ENCODE measurements around the gene EPHA7. TPM values are rescaled to one million over a fixed set of nuclear protein-coding genes. Genes with fewer than 3 reads are reported as not detected.

The EPHA7 gene
- total and polyA plus RNA-seq, 2 of the 4 experiments (the other 2 are of a cell fraction): not detected

GRCh38 chr6:93343476-93343875, 75.9 kb downstream of the EPHA7 start:
- no peak overlapping the region for H3K27ac ChIP-seq (ENCODE audit: insufficient read depth, low read length)
- H3K18ac ChIP-seq (ENCODE audit: low read depth, low read length): no peak overlapping the region
- H4K91ac ChIP-seq (ENCODE audit: insufficient read depth, low read depth, low read length): no peak overlapping the region
- no peak overlapping the region for H4K5ac ChIP-seq (ENCODE audit: low read depth, low read length)
- no peak overlapping the region for H3K14ac ChIP-seq (replicated peaks; ENCODE audit: low read depth, low read length)
- H3K9me1 ChIP-seq (ENCODE audit: insufficient read depth, low read length): no peaks in the 10 kb centered on the region
- H2BK5ac ChIP-seq (ENCODE audit: low read depth, low read length, poor library complexity, severe bottlenecking): no peak overlapping the region
- no peak overlapping the region for H2AFZ ChIP-seq (replicated peaks; ENCODE audit: low read length, poor library complexity)
- ATAC-seq (ENCODE audit: low read depth) (no peak), DNase-seq (no peak)
- no peak overlapping the region for H3K4me3 ChIP-seq (ENCODE audit: insufficient read depth, low read depth, low read length)
- dilution Hi-C loops (cut with HindIII; ENCODE audit: low sequenced_read_pairs, unreplicated experiment) (no loop called here), in situ Hi-C loops (cut with MboI; ENCODE audit: low sequenced_read_pairs) (no loop called here), intact Hi-C loops (cut with micrococcal nuclease) (no loop called here)
- no peak overlapping the region for H3K56ac ChIP-seq (ENCODE audit: extremely low read depth, insufficient read depth, low read length)
- POLR2A ChIA-PET (ENCODE audit: unreplicated experiment): no interaction called here
- no peaks in the 10 kb centered on the region for H3K4me1 ChIP-seq (ENCODE audit: control insufficient read depth, insufficient read depth, low read length)
- no peak overlapping the region for H3K9ac ChIP-seq (ENCODE audit: low read depth, low read length)
- no peak overlapping the region for H2BK15ac ChIP-seq (ENCODE audit: low read depth, low read length)
- H2AK5ac ChIP-seq (ENCODE audit: low read depth, low read length): no peak overlapping the region
- no peaks in the 10 kb centered on the region for H3K9me3 ChIP-seq (ENCODE audit: control insufficient read depth, insufficient read depth, low read length)
- CTCF ChIA-PET: no interaction called here
- no peak overlapping the region for H2BK20ac ChIP-seq (ENCODE audit: low read depth, low read length)
- no peak overlapping the region for H3K4ac ChIP-seq (ENCODE audit: low read depth, low read length)
- no peaks in the 10 kb centered on the region for H3K27me3 ChIP-seq (ENCODE audit: control insufficient read depth, insufficient read depth, low read length)
- no peaks in the 10 kb centered on the region for H3K36me3 ChIP-seq (ENCODE audit: control insufficient read depth, insufficient read depth, low read length)
- H3K79me1 ChIP-seq (ENCODE audit: low read depth in 1 of 2, low read length in 2 of 2): no peaks in the 10 kb centered on the region
- H2BK120ac ChIP-seq (ENCODE audit: low read depth, low read length): no peak overlapping the region
- TF ChIP-seq CTCF (conservative IDR thresholded peaks at IDR 0.05; ENCODE audit: low read depth, low read length) (no peak), RCOR1 (IDR thresholded peaks at IDR 0.05; ENCODE audit: insufficient replicate concordance, low read length) (no peak), MAFK (IDR thresholded peaks at IDR 0.05; ENCODE audit: low read depth, low read length) (no peak), NFE2L2 (IDR thresholded peaks at IDR 0.05; ENCODE audit: low read depth, low read length) (no peak), SMC3 (IDR thresholded peaks at IDR 0.05; ENCODE audit: low read depth, low read length) (no peak), POLR2A (IDR thresholded peaks at IDR 0.05; ENCODE audit: low read depth, low read length) (no peak), USF2 (IDR thresholded peaks at IDR 0.05; ENCODE audit: low read depth, low read length) (no peak), FOS (IDR thresholded peaks at IDR 0.05; ENCODE audit: low read depth, low read length) (no peak), CHD1 (IDR thresholded peaks at IDR 0.05; ENCODE audit: low read depth, low read length) (no peak), MXI1 (IDR thresholded peaks at IDR 0.05; ENCODE audit: borderline replicate concordance, low read depth, low read length) (no peak), BHLHE40 (IDR thresholded peaks at IDR 0.05; ENCODE audit: low read depth, low read length) (no peak), RAD21 (IDR thresholded peaks at IDR 0.05; ENCODE audit: low read length) (no peak), MAZ (IDR thresholded peaks at IDR 0.05; ENCODE audit: borderline replicate concordance, low read depth, low read length) (no peak)
- H2AK9ac ChIP-seq (replicated peaks; ENCODE audit: low read depth, low read length, poor library complexity): no peak overlapping the region
- no peak overlapping the region for H3K4me2 ChIP-seq (ENCODE audit: low read depth, low read length)
- no TSS peak for BruUV-seq (replicated peaks)
- no peaks in the 10 kb centered on the region for H4K20me1 ChIP-seq (ENCODE audit: insufficient read depth, low read length)
- H4K8ac ChIP-seq (ENCODE audit: low read depth in 2 of 2, low read length in 2 of 2): no peak overlapping the region
- no CpG with 5 or more reads among the region's 2 CpGs for WGBS, 2 experiments (ENCODE audit: extremely low coverage in 2 of 2, insufficient read length in 1 of 2)
- no peak overlapping the region for H3K23ac ChIP-seq (ENCODE audit: low read depth, low read length)
